HG03280 (cell line): Measurements from ENCODE around the gene CHD2.
A peak's percentile ranks its signal among the peaks of the same experiment; 100 is the strongest.
"Not testable (repeated sequence)": the region's sequence is repeated elsewhere in the genome, so short reads cannot be mapped to it uniquely, and the experiment has no call there.

Source experiments
- ATAC-seq: cut with Tn5 transposase; IDR thresholded peaks from one replicate; pipeline ENCODE4 v1.9.1; 2021; ENCODE audit warnings: mild to moderate bottlenecking, moderate library complexity; ENCODE audit not compliant: unreplicated experiment

CHD2 gene

GRCh38 chr15:93031557-93032384 is 131.6 kb downstream of the CHD2 start:
- not testable (repeated sequence) for ATAC-seq

GRCh38 chr15:93032515-93033206 is 132.5 kb downstream of the CHD2 start:
- not testable (repeated sequence) for ATAC-seq

GRCh38 chr15:93033434-93034045 is 133.4 kb downstream of the CHD2 start:
- no peak for ATAC-seq

GRCh38 chr15:93034512-93034911 is 134.4 kb downstream of the CHD2 start:
- ATAC-seq: no peak

- peak; percentile 17 for ATAC-seq
These were observed 135.2 kb downstream of the CHD2 start for GRCh38 chr15:93035092-93035915.

- peak; percentile 68 for ATAC-seq
These were observed 136.1 kb downstream of the CHD2 start for GRCh38 chr15:93035953-93036810.

GRCh38 chr15:93036951-93037819 is 137.1 kb downstream of the CHD2 start:
- no peak for ATAC-seq

- no peak for ATAC-seq
These were observed 137.9 kb downstream of the CHD2 start for GRCh38 chr15:93037820-93038705.

GRCh38 chr15:93039562-93040287 is 139.6 kb downstream of the CHD2 start:
- ATAC-seq: not testable (repeated sequence)

- ATAC-seq: no peak
These were observed 140.4 kb downstream of the CHD2 start for GRCh38 chr15:93040288-93041158.

- ATAC-seq: no peak
These were observed 141.0 kb downstream of the CHD2 start for GRCh38 chr15:93041159-93041547.

- ATAC-seq: no peak
These were observed 142.1 kb downstream of the CHD2 start for GRCh38 chr15:93042211-93042610.

GRCh38 chr15:93042691-93043378 is 142.7 kb downstream of the CHD2 start:
- ATAC-seq: no peak

GRCh38 chr15:93043621-93044300 is 143.6 kb downstream of the CHD2 start:
- no peak for ATAC-seq
